GM10266 (cell line): ENCODE data around the gene HNRNPA1.
"Not testable (repeated sequence)": the region's sequence is repeated elsewhere in the genome, so short reads cannot be mapped to it uniquely, and the experiment has no call there.

Source experiments
- DNase-seq: peaks from one replicate; pipeline ENCODE4 v3.0.0; 2012; ENCODE audit errors: extremely low spot score
- CTCF ChIP-seq: IDR thresholded peaks from 2 replicates; pipeline ENCODE4 v1.5.1; 2012; ENCODE audit warnings: mild to moderate bottlenecking, low read depth; ENCODE audit not compliant: control insufficient read depth, insufficient read depth; ENCODE audit errors: missing control alignments

Gene HNRNPA1

GRCh38 chr12:54324617-54325441 lies 44.3 kb downstream of the HNRNPA1 start, which contains the start of gene COPZ1:
Gene COPZ1 (plus strand): TSS chr12:54325131. CDS start chr12:54325164, 33 bp downstream.
- peak; percentile 88 for DNase-seq
- peak; percentile 86 for TF ChIP-seq CTCF

- not testable (repeated sequence) for DNase-seq
These were observed 45.0 kb downstream of the HNRNPA1 start for GRCh38 chr12:54325442-54326109.

GRCh38 chr12:54328595-54329337 lies 48.2 kb downstream of the HNRNPA1 start:
- TF ChIP-seq CTCF: no peak
- no peak for DNase-seq

GRCh38 chr12:54329759-54330158 lies 49.2 kb downstream of the HNRNPA1 start:
- DNase-seq: no peak
- no peak for TF ChIP-seq CTCF

GRCh38 chr12:54330442-54330841 lies 49.9 kb downstream of the HNRNPA1 start:
- TF ChIP-seq CTCF: no peak
- DNase-seq: no peak

GRCh38 chr12:54331461-54331860 lies 50.9 kb downstream of the HNRNPA1 start:
- DNase-seq: no peak
- no peak for TF ChIP-seq CTCF

GRCh38 chr12:54333420-54334034 lies 53.0 kb downstream of the HNRNPA1 start:
- no peak for TF ChIP-seq CTCF
- no peak for DNase-seq
